WTC11 (cell line): Measurements from ENCODE around the gene ALDH3B1. TPM values are rescaled to one million over a fixed set of nuclear protein-coding genes. Genes with fewer than 3 reads are reported as not detected.

Experiments used
- ATAC-seq: fragments of 200-7000 bp; cut with Tn5 transposase; 2 replicates; pipeline ENCODE4 v1.10.0; 2021; ENCODE audit warnings: mild to moderate bottlenecking, moderate library complexity
- CTCF ChIA-PET: fragments of 300-600 bp; sonication (Branson Sonifier 250); formaldehyde crosslinking; loops from one replicate; lab custom pipeline; 2021; ENCODE audit warnings: antibody characterized with exemption; lab: Charles Lee
- POLR2A ChIA-PET: fragments of 350-600 bp; sonication (Branson Sonifier 250); formaldehyde crosslinking; loops from one replicate; lab custom pipeline; 2021; ENCODE audit warnings: antibody characterized with exemption; lab: Charles Lee
- DNase-seq: peaks from one replicate; pipeline ENCODE4 v3.0.0; 2021; ENCODE audit warnings: low spot score
- H3K27ac Mint-ChIP-seq: 2 replicates; pipeline ENCODE4 v1.8.0; 2021; ENCODE audit warnings: mixed read lengths
- H3K27me3 Mint-ChIP-seq: 2 replicates; pipeline ENCODE4 v1.8.0; 2021; ENCODE audit warnings: low read depth, mild to moderate bottlenecking, moderate library complexity, mixed read lengths
- H3K36me3 Mint-ChIP-seq: 2 replicates; pipeline ENCODE4 v1.8.0; 2021; ENCODE audit warnings: mixed read lengths
- H3K4me1 Mint-ChIP-seq: 2 replicates; pipeline ENCODE4 v1.8.0; 2022; ENCODE audit warnings: mixed read lengths
- H3K4me3 Mint-ChIP-seq: 2 replicates; pipeline ENCODE4 v1.8.0; 2021; ENCODE audit warnings: mild to moderate bottlenecking, moderate library complexity, mixed read lengths
- H3K9me3 Mint-ChIP-seq: 2 replicates; pipeline ENCODE4 v1.8.0; 2021; ENCODE audit warnings: mixed read lengths
- IRF2 ChIP-seq: sonication (generic); formaldehyde crosslinking; IDR thresholded peaks from 2 replicates; pipeline ENCODE4 v1.8.0; 2022; ENCODE audit warnings: low read depth, missing genetic modification reagents, borderline replicate concordance
- SOX15 ChIP-seq: fragments of 250-450 bp; sonication (Bioruptor Pico); IDR thresholded peaks from 2 replicates; pipeline ENCODE4 v1.9.0; 2021; ENCODE audit warnings: mild to moderate bottlenecking
- ZBTB21 ChIP-seq: sonication (generic); formaldehyde crosslinking; IDR thresholded peaks from 2 replicates; pipeline ENCODE4 v1.8.1; 2023; ENCODE audit warnings: mild to moderate bottlenecking, missing genetic modification reagents, borderline replicate concordance
- ZNF396 ChIP-seq: fragments of 250-450 bp; sonication (Bioruptor Pico); IDR thresholded peaks from 2 replicates; pipeline ENCODE4 v1.8.0; 2021; ENCODE audit warnings: mild to moderate bottlenecking, moderate library complexity, borderline replicate concordance
- total RNA-seq: library from RNA; stranded (reverse); gene quantifications from 3 replicates; pipeline ENCODE4 v1.2.3, GENCODE V29; 2021
- TF ChIP-seq, protein P1 (sequence below): fragments of 250-450 bp; sonication (Bioruptor Pico); IDR thresholded peaks from 2 replicates; pipeline ENCODE4 v1.9.0; 2021; ENCODE audit warnings: mild to moderate bottlenecking
- TF ChIP-seq, protein P2 (sequence below): sonication (generic); formaldehyde crosslinking; IDR thresholded peaks from 2 replicates; pipeline ENCODE4 v1.8.1; 2022; ENCODE audit warnings: low read depth, mild to moderate bottlenecking, moderate library complexity, missing genetic modification reagents, borderline replicate concordance
- TF ChIP-seq, protein P3 (sequence below): sonication (generic); formaldehyde crosslinking; IDR thresholded peaks from 2 replicates; pipeline ENCODE4 v1.8.1; 2022; ENCODE audit warnings: mild to moderate bottlenecking, missing genetic modification reagents, moderate library complexity, borderline replicate concordance
- TF ChIP-seq, protein P4 (sequence below): sonication (generic); formaldehyde crosslinking; IDR thresholded peaks from 2 replicates; pipeline ENCODE4 v1.8.1; 2022; ENCODE audit warnings: low read depth, missing genetic modification reagents, borderline replicate concordance

ALDH3B1 gene
- total RNA-seq, 1 experiment from 2014 or later, result 0.46 TPM

DNA sequence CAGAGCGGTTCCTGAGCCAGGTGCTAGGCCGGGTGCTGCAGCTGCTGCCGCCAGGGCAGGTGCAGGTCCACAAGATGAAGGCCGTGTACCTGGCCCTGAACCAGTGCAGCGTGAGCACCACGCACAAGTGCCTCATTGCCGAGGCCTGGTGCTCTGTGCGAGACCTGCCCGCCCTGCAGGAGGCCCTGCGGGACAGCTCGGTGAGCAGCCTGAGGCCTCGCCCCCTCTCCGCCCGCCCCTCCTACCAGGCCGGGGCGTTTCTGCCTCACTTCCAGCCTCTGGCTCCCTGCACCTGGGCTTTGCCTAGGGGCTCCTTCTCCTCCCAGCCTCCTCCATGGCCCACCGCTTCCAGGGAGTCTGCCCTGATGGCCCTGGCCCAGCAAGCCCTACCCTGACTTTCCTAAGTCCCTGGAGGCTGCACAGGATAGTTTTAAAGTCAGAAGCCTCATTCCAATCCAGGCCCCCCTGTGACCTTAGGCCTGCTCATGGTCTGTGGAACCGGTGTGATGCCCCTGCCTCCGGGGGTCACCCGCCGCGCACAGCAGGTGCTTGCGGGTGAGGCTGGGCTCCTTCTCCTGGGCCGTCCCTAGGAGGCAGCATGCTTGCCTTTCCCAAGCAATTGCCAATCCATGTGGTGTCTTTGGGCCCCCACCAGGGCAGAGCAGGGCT is 34.2 kb downstream of the ALDH3B1 start (continued):
- TF ChIP-seq, protein P1, sequence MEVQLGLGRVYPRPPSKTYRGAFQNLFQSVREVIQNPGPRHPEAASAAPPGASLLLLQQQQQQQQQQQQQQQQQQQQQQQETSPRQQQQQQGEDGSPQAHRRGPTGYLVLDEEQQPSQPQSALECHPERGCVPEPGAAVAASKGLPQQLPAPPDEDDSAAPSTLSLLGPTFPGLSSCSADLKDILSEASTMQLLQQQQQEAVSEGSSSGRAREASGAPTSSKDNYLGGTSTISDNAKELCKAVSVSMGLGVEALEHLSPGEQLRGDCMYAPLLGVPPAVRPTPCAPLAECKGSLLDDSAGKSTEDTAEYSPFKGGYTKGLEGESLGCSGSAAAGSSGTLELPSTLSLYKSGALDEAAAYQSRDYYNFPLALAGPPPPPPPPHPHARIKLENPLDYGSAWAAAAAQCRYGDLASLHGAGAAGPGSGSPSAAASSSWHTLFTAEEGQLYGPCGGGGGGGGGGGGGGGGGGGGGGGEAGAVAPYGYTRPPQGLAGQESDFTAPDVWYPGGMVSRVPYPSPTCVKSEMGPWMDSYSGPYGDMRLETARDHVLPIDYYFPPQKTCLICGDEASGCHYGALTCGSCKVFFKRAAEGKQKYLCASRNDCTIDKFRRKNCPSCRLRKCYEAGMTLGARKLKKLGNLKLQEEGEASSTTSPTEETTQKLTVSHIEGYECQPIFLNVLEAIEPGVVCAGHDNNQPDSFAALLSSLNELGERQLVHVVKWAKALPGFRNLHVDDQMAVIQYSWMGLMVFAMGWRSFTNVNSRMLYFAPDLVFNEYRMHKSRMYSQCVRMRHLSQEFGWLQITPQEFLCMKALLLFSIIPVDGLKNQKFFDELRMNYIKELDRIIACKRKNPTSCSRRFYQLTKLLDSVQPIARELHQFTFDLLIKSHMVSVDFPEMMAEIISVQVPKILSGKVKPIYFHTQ (CRISPR knock-in tag), result no peak
- TF ChIP-seq, protein P2, sequence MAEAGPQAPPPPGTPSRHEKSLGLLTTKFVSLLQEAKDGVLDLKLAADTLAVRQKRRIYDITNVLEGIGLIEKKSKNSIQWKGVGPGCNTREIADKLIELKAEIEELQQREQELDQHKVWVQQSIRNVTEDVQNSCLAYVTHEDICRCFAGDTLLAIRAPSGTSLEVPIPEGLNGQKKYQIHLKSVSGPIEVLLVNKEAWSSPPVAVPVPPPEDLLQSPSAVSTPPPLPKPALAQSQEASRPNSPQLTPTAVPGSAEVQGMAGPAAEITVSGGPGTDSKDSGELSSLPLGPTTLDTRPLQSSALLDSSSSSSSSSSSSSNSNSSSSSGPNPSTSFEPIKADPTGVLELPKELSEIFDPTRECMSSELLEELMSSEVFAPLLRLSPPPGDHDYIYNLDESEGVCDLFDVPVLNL (CRISPR knock-in tag), result no peak
- TF ChIP-seq ZBTB21 (CRISPR knock-in tag), result no peak
- TF ChIP-seq, protein P3, sequence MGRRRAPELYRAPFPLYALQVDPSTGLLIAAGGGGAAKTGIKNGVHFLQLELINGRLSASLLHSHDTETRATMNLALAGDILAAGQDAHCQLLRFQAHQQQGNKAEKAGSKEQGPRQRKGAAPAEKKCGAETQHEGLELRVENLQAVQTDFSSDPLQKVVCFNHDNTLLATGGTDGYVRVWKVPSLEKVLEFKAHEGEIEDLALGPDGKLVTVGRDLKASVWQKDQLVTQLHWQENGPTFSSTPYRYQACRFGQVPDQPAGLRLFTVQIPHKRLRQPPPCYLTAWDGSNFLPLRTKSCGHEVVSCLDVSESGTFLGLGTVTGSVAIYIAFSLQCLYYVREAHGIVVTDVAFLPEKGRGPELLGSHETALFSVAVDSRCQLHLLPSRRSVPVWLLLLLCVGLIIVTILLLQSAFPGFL, result no peak
- no peak for TF ChIP-seq SOX15 (CRISPR knock-in tag)
- TF ChIP-seq, all 79 proteins: peak for 0

DNA sequence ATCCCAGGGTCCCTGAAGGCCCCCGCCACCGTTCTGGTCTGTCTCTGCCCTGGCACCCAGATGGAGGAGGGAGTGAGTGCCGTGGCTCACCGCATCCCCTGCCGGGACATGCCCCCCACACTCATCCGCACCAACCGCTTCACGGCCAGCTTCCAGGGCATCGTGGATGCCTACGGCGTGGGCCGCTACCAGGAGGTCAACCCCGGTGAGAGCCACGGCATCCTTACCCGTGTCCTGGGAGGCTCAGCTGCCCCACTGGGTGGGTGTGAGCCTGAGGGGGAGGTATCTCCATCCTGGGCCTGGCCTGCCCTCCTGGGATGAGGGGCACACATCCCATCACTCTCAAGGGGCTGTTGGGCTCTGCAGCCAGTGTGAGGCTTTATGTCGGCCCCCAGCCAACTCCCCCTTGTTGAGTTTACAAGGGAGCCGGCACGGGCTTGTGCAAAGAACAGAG is 34.8 kb downstream of the ALDH3B1 start:
- H3K36me3 Mint-ChIP-seq, result no peaks in the 10 kb centered on the region
- H3K4me1 Mint-ChIP-seq, result peaks cover 5% of the 10 kb centered on the region
- ChIA-PET CTCF (no interaction called here), POLR2A (no interaction called here)
- no peak overlapping the region for H3K4me3 Mint-ChIP-seq
- no peak for DNase-seq
- H3K27ac Mint-ChIP-seq, result no peak overlapping the region
- no peak for ATAC-seq
- no peak for TF ChIP-seq IRF2 (CRISPR knock-in tag)
- TF ChIP-seq, protein P4, sequence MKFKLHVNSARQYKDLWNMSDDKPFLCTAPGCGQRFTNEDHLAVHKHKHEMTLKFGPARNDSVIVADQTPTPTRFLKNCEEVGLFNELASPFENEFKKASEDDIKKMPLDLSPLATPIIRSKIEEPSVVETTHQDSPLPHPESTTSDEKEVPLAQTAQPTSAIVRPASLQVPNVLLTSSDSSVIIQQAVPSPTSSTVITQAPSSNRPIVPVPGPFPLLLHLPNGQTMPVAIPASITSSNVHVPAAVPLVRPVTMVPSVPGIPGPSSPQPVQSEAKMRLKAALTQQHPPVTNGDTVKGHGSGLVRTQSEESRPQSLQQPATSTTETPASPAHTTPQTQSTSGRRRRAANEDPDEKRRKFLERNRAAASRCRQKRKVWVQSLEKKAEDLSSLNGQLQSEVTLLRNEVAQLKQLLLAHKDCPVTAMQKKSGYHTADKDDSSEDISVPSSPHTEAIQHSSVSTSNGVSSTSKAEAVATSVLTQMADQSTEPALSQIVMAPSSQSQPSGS (CRISPR knock-in tag), result no peak
- TF ChIP-seq ZNF396 (CRISPR knock-in tag), result no peak
- no peaks in the 10 kb centered on the region for H3K27me3 Mint-ChIP-seq
- H3K9me3 Mint-ChIP-seq, result no peaks in the 10 kb centered on the region

DNA sequence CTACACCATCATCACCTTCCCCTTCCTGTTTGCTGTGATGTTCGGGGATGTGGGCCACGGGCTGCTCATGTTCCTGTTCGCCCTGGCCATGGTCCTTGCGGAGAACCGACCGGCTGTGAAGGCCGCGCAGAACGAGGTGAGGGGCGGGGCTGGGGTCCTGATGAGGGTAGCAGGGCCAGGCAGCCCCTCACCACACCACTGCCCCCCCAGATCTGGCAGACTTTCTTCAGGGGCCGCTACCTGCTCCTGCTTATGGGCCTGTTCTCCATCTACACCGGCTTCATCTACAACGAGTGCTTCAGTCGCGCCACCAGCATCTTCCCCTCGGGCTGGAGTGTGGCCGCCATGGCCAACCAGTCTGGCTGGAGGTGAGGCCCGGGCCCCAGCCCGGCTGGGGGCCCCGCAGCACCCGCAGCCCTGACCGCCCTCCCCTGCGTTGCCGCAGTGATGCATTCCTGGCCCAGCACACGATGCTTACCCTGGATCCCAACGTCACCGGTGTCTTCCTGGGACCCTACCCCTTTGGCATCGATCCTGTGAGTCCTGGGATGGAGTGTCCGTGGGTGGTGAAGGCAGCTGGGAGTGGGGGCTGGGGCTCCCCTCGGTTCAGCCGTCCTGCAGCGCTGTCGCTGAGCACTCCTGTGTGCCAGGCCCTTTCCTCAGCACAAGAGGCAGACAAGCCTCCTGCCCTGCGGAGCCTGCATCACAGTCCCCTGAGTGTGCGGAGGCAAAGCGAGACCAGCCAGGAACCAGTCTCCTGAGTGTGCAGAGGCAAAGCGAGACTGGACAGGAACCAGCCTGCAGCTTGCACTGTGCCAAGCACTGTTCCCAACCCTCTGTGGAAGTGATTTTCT is 37.5 kb downstream of the ALDH3B1 start:
- POLR2A ChIA-PET, result no interaction called here
- Mint-ChIP-seq H3K9me3 (no peaks in the 10 kb centered on the region), H3K4me1 (peaks cover 6% of the 10 kb centered on the region), H3K27me3 (no peaks in the 10 kb centered on the region), H3K4me3 (no peak overlapping the region), H3K36me3 (0 out of 2 replicates have a peak, but pooled peaks cover 2% of the 10 kb centered on the region), H3K27ac (no peak overlapping the region)
- CTCF ChIA-PET, result interaction anchor here (1.1 kb wide), 1 partner anchor 11 kb away, joined by 3 read pairs; no protein-coding TSS in a partner anchor
- DNase-seq, result no peak
- no peak for ATAC-seq
- TF ChIP-seq, protein P2 (CRISPR knock-in tag), result no peak
